Stomach smooth muscle (tissue), 2 donors: ENCODE data around the gene FSCN2.
A peak's percentile ranks its signal among the peaks of the same experiment; 100 is the strongest.

ENCODE experiments used
- H3K27ac ChIP-seq: one replicate; pipeline ENCODE4 v1.7.0; 2013; ENCODE audit warnings: mild to moderate bottlenecking, low read length, inconsistent platforms
- H3K27me3 ChIP-seq, 2 donors: one replicate each; pipeline ENCODE4 v1.7.0; 2013; ENCODE audit warnings: low read length in 2 of 2; ENCODE audit not compliant: insufficient read depth in 2 of 2, control insufficient read depth in 1 of 2
- H3K36me3 ChIP-seq, 2 donors: one replicate each; pipeline ENCODE4 v1.7.0; 2013; ENCODE audit warnings: low read length in 2 of 2; ENCODE audit not compliant: control insufficient read depth in 2 of 2, insufficient read depth in 2 of 2
- H3K4me1 ChIP-seq: one replicate; pipeline ENCODE4 v1.7.0; 2013; ENCODE audit warnings: low read length; ENCODE audit not compliant: control insufficient read depth, insufficient read depth
- H3K4me3 ChIP-seq, 2 donors: one replicate each; pipeline ENCODE4 v1.7.0; 2013; ENCODE audit warnings: low read length in 2 of 2
- H3K9ac ChIP-seq, 2 donors: one replicate each; pipeline ENCODE4 v1.7.0; 2013; ENCODE audit warnings: low read length in 2 of 2, mild to moderate bottlenecking in 1 of 2
- H3K9me3 ChIP-seq, 2 donors: one replicate each; pipeline ENCODE4 v1.7.0; 2013; ENCODE audit warnings: low read length in 2 of 2; ENCODE audit not compliant: control insufficient read depth in 2 of 2
- donor health status: healthy.
- donor health status: Pancreatic carcinoma.

Gene FSCN2

GRCh38 chr17:81509207-81509971 is 18.8 kb upstream of the FSCN2 start:
- Histone ChIP-seq H3K4me1 (peaks cover 18% of the 10 kb centered on the region), H3K36me3 (peaks cover 33 to 37% of the 10 kb centered on the region in 2 donors), H3K27ac (peak overlapping the region; percentile 62), H3K9ac (peak overlapping the region; percentile 89 to 90), H3K27me3 (no peaks in the 10 kb centered on the region), H3K9me3 (no peaks in the 10 kb centered on the region), H3K4me3 (peak overlapping the region; percentile 98 to 99)

- H3K9me3 ChIP-seq = no peaks in the 10 kb centered on the region
- peak overlapping the region; percentile 62 for H3K27ac ChIP-seq
These were observed 18.0 kb upstream of the FSCN2 start for GRCh38 chr17:81509972-81510784.

GRCh38 chr17:81510785-81511553 is 17.2 kb upstream of the FSCN2 start:
- Histone ChIP-seq H3K9ac (peak overlapping the region; percentile 89 to 90), H3K4me3 (peak overlapping the region; percentile 98 to 99), H3K9me3 (no peaks in the 10 kb centered on the region), H3K27me3 (no peaks in the 10 kb centered on the region), H3K4me1 (peaks cover 26% of the 10 kb centered on the region), H3K27ac (peak overlapping the region; percentile 87), H3K36me3 (peaks cover 33 to 37% of the 10 kb centered on the region in 2 donors)

More at GRCh38 chr17:81509972-81510784, 18.0 kb upstream of the FSCN2 start:
- H3K4me3 ChIP-seq = peak overlapping the region; percentile 98 to 99
- H3K36me3 ChIP-seq = peaks cover 33 to 37% of the 10 kb centered on the region in 2 donors
- H3K9ac ChIP-seq = peak overlapping the region; percentile 89 to 90
- peaks cover 18% of the 10 kb centered on the region for H3K4me1 ChIP-seq
- H3K27me3 ChIP-seq = no peaks in the 10 kb centered on the region

GRCh38 chr17:81511554-81511803 is 16.7 kb upstream of the FSCN2 start:
- H3K9ac ChIP-seq = peak overlapping the region; percentile 89 to 90
- peak overlapping the region; percentile 98 to 99 for H3K4me3 ChIP-seq
- peaks cover 31% of the 10 kb centered on the region for H3K4me1 ChIP-seq
- no peaks in the 10 kb centered on the region for H3K27me3 ChIP-seq
- H3K9me3 ChIP-seq = no peaks in the 10 kb centered on the region
- H3K36me3 ChIP-seq = peaks cover 33 to 37% of the 10 kb centered on the region in 2 donors
- peak overlapping the region; percentile 87 for H3K27ac ChIP-seq

- H3K36me3 ChIP-seq = peaks cover 33 to 37% of the 10 kb centered on the region in 2 donors
These were observed 16.2 kb upstream of the FSCN2 start for GRCh38 chr17:81511804-81512561.

GRCh38 chr17:81512562-81513371 is 15.4 kb upstream of the FSCN2 start, which contains the start of gene ACTG1:
Gene ACTG1, minus strand, starts transcription at chr17:81512799. Its CDS starts 445 bp downstream, at chr17:81512354.
- Histone ChIP-seq H3K27ac (peak within 1 kb of the TSS; percentile 100), H3K4me1 (peaks cover 42% of the 10 kb centered on the region), H3K4me3 (peak within 1 kb of the TSS; percentile 98 to 99), H3K36me3 (peaks cover 33 to 37% of the 10 kb centered on the region in 2 donors), H3K27me3 (no peaks in the 10 kb centered on the region), H3K9me3 (no peaks in the 10 kb centered on the region), H3K9ac (peak within 1 kb of the TSS; percentile 99)

More at GRCh38 chr17:81511804-81512561, 16.2 kb upstream of the FSCN2 start:
- H3K9ac ChIP-seq = peak overlapping the region; percentile 89 to 90
- H3K27ac ChIP-seq = peak overlapping the region; percentile 87
- H3K4me1 ChIP-seq = peaks cover 36% of the 10 kb centered on the region
- no peaks in the 10 kb centered on the region for H3K9me3 ChIP-seq
- H3K27me3 ChIP-seq = no peaks in the 10 kb centered on the region
- peak overlapping the region; percentile 98 to 99 for H3K4me3 ChIP-seq

GRCh38 chr17:81513372-81513752 is 14.8 kb upstream of the FSCN2 start:
- H3K4me3 ChIP-seq = peak overlapping the region; percentile 86 to 87
- peaks cover 33 to 37% of the 10 kb centered on the region in 2 donors for H3K36me3 ChIP-seq
- H3K4me1 ChIP-seq = peaks cover 48% of the 10 kb centered on the region
- no peaks in the 10 kb centered on the region for H3K27me3 ChIP-seq
- H3K9ac ChIP-seq = peak overlapping the region; percentile 99
- peak overlapping the region; percentile 100 for H3K27ac ChIP-seq
- H3K9me3 ChIP-seq = no peaks in the 10 kb centered on the region

GRCh38 chr17:81513753-81514488 is 14.3 kb upstream of the FSCN2 start:
- Histone ChIP-seq H3K27ac (peak overlapping the region; percentile 100), H3K9ac (peak overlapping the region; percentile 99), H3K9me3 (no peaks in the 10 kb centered on the region), H3K4me1 (peaks cover 50% of the 10 kb centered on the region), H3K27me3 (no peaks in the 10 kb centered on the region), H3K4me3 (peak overlapping the region; percentile 86 to 87), H3K36me3 (peaks cover 29 to 33% of the 10 kb centered on the region in 2 donors)

GRCh38 chr17:81514489-81514738 is 13.8 kb upstream of the FSCN2 start:
- peak overlapping the region; percentile 99 for H3K9ac ChIP-seq
- H3K9me3 ChIP-seq = no peaks in the 10 kb centered on the region
- peak overlapping the region; percentile 100 for H3K27ac ChIP-seq
- peaks cover 50% of the 10 kb centered on the region for H3K4me1 ChIP-seq
- peak overlapping the region; percentile 86 to 87 for H3K4me3 ChIP-seq
- H3K36me3 ChIP-seq = peaks cover 24 to 28% of the 10 kb centered on the region in 2 donors
- no peaks in the 10 kb centered on the region for H3K27me3 ChIP-seq
